HAP-1 (cell line): Measurements from ENCODE around the gene TESK2.

Source experiments
- DNase-seq, 2 experiments: peaks; one replicate each; pipeline ENCODE4 v3.0.0-alpha.2; 2016 to 2020; ENCODE audit warnings: low spot score in 2 of 2
- H3K27me3 ChIP-seq: fragments of 250-450 bp; sonication (Bioruptor Pico); 2 replicates; pipeline ENCODE4 v1.5.1; 2020; ENCODE audit warnings: low read depth, mild to moderate bottlenecking, moderate library complexity
- H3K36me3 ChIP-seq: fragments of 250-450 bp; sonication (Bioruptor Pico); replicated peaks from 2 replicates; pipeline ENCODE4 v1.5.1; 2020; ENCODE audit warnings: mild to moderate bottlenecking
- H3K4me1 ChIP-seq: fragments of 250-450 bp; sonication (Bioruptor Pico); 2 replicates; pipeline ENCODE4 v1.5.1; 2020; ENCODE audit warnings: mild to moderate bottlenecking
- H3K4me3 ChIP-seq: fragments of 250-450 bp; sonication (Bioruptor Pico); 2 replicates; pipeline ENCODE4 v1.5.1; 2020; ENCODE audit warnings: mild to moderate bottlenecking, moderate library complexity
- H3K9me3 ChIP-seq: fragments of 250-450 bp; sonication (Bioruptor Pico); 2 replicates; pipeline ENCODE4 v1.5.1; 2020; ENCODE audit warnings: mild to moderate bottlenecking, moderate library complexity
- in situ Hi-C: fragments of 300-500 bp; cut with MboI; formaldehyde crosslinking; loops from 3 replicates; pipeline ENCODE4 v1.14.3; 2020; ENCODE audit warnings: low sequenced_read_pairs, inconsistent platforms, mixed read lengths

TESK2 gene

DNA sequence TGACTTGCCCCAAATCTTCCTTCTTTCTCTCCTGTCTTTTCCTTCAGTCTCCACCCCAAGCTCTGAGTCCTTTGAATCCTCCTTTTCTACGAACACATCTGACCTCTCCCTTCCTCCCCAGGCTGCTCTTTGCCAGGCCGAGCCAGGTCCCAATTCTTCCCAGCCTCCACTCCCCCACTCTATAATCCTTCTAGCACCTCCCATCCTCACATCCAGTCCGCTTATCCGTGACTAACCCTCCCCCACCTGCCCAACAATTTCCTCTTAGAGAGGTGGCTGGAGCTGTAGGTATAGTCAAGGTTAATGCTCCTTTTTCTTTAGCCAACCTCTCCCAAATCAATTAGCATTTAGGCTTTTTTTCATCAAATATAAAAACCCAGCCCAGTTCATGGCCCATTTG is 173.8 kb downstream of the TESK2 start:
- H3K4me3 ChIP-seq = no peak overlapping the region
- peak in 1 of 2 experiments; percentile 31 for DNase-seq
- in situ Hi-C loops = loop anchor here (25.0 kb wide), 1 partner anchor 605 kb away; no protein-coding TSS in a partner anchor
- no peaks in the 10 kb centered on the region for H3K27me3 ChIP-seq
- no peaks in the 10 kb centered on the region for H3K36me3 ChIP-seq
- no peaks in the 10 kb centered on the region for H3K9me3 ChIP-seq
- no peaks in the 10 kb centered on the region for H3K4me1 ChIP-seq

DNA sequence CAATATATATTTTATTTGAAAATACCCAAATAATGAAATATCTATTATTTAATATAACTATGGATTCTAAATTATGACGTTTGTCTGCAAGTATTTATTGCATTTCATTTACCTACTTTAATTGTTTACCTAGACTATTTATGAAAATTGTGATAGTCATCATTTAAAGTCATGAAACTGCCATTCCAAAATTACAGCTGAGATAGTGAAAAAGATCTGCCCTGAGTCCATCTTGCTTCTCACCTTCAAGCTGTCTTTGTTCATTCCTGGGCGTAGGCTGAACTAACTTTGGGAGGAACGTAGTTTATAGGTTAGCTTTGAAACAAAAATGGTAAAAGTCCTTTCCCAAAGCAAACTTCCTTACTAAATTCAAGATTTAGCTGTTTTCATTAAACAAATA is 176.7 kb downstream of the TESK2 start:
- Histone ChIP-seq H3K4me3 (no peak overlapping the region), H3K4me1 (no peaks in the 10 kb centered on the region), H3K27me3 (no peaks in the 10 kb centered on the region), H3K9me3 (no peaks in the 10 kb centered on the region), H3K36me3 (no peaks in the 10 kb centered on the region)
- in situ Hi-C loops = loop anchor here (25.0 kb wide), 1 partner anchor 602 kb away; no protein-coding TSS in a partner anchor
- DNase-seq = no peak

DNA sequence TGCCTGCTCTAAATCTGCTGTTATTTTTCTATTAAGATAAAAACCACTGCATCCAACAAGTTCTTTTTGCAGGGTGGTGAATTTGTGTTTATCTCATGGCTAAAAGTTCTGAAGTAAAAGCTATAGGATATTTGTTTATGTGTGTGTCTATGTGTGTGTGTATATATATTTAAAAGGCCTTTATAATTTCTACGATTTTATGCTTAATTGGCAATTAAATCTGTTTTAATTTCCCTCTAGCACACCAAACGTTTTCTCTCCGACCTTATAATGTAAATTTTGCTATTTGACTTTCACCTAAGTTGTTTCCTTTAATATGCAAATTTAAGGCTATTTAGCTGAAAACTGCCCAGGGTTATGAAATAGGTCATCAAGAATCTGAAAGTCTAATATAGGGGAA is 184.1 kb downstream of the TESK2 start:
- Histone ChIP-seq H3K4me1 (peaks cover 17% of the 10 kb centered on the region), H3K27me3 (no peaks in the 10 kb centered on the region), H3K9me3 (no peaks in the 10 kb centered on the region), H3K4me3 (no peak overlapping the region), H3K36me3 (no peaks in the 10 kb centered on the region)
- in situ Hi-C loops = loop anchor here (10.0 to 25.0 kb wide), 2 partner anchors 472 to 595 kb away; no protein-coding TSS in a partner anchor
- DNase-seq = peak in 1 of 2 experiments; percentile 41

DNA sequence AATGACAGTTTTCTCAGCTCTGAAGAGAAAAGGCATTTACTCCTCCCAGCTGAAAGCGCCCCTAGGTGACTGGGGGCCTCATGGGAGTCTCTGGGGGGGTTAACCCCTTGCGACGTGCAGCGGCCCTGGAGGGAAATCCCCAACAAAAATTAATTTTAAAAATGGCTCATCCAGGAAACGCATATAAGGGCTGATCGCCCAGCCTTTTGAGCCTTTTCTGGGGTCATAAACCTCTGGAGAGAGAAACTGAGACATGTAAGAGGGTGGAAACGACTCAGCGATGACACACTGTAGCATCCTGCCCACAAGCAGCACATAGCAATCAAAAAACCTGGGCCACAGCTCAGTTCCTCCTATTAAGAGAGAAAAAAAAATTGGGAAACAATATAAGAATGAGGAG is 184.6 kb downstream of the TESK2 start:
- DNase-seq = no peak
- in situ Hi-C loops = loop anchor here (10.0 to 25.0 kb wide), 2 partner anchors 472 to 594 kb away; no protein-coding TSS in a partner anchor
- Histone ChIP-seq H3K9me3 (no peaks in the 10 kb centered on the region), H3K36me3 (no peaks in the 10 kb centered on the region), H3K4me1 (peaks cover 17% of the 10 kb centered on the region), H3K27me3 (no peaks in the 10 kb centered on the region), H3K4me3 (no peak overlapping the region)

DNA sequence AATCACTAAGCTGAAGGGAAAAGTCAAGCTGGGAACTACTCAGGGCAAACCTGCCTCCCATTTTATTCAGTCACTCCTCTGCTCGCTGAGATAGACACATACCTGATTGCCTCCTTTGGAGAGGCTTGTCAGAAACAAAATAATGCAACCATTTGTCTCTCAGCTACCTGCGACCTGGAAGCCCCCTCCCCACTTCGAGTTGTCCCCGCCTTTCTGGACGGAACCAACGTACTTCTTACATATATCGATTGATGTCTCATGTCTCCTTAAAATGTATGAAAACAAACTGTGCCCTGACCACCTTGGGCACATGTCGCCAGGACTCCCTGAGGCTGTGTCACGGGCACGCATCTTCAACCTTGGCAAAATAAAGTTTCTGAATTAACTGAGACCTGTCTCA is 185.7 kb downstream of the TESK2 start:
- DNase-seq = no peak
- peaks cover 17% of the 10 kb centered on the region for H3K4me1 ChIP-seq
- H3K4me3 ChIP-seq = no peak overlapping the region
- no peaks in the 10 kb centered on the region for H3K9me3 ChIP-seq
- H3K27me3 ChIP-seq = no peaks in the 10 kb centered on the region
- no peaks in the 10 kb centered on the region for H3K36me3 ChIP-seq
- in situ Hi-C loops = loop anchor here (10.0 to 25.0 kb wide), 2 partner anchors 470 to 593 kb away; no protein-coding TSS in a partner anchor

DNA sequence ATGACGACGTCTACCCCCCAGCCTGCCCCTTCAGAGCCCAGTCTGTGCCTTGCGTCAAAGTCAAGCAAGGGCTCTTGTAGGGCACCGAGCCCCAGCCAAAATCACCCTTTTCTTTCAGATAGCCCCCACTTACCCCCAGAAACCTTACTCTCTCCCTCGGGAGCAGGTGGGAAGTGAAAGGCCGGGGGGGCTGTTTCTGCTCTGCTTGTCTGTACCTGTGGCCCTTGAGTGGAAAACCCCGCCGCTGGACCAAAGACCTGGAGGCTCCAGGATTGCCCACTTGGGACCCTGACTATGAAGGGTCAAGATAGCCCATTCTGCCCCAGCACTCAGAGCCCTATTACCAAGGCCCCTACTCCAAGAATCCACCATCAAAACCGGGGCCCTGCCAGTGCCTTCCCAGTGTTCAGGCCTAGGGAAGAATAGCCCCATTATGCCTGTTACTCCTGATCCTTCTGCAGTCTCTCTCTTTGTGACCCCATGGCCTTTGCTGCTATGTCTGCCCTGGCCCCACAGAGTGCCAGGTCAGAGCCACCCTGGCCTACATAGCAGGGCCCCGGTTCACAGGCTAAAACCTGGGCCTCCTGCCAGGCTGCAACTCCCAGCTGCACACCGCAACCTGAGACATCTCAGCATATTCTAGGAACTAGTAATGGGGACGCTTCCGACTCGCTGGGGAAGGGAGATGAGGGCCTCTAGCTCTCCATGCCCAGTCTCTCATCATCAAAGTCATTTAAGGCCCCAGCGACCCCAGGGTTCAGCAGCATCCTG is 186.5 kb downstream of the TESK2 start:
- H3K27me3 ChIP-seq = no peaks in the 10 kb centered on the region
- no peaks in the 10 kb centered on the region for H3K36me3 ChIP-seq
- H3K4me3 ChIP-seq = peak overlapping the region; percentile 70
- DNase-seq = peak in 1 of 2 experiments; percentile 30
- peaks cover 17% of the 10 kb centered on the region for H3K4me1 ChIP-seq
- H3K9me3 ChIP-seq = no peaks in the 10 kb centered on the region
- in situ Hi-C loops = loop anchor here (5.0 to 25.0 kb wide), 3 partner anchors 292 to 592 kb away; partner anchors contain the start of genes HECTD3 and UROD

DNA sequence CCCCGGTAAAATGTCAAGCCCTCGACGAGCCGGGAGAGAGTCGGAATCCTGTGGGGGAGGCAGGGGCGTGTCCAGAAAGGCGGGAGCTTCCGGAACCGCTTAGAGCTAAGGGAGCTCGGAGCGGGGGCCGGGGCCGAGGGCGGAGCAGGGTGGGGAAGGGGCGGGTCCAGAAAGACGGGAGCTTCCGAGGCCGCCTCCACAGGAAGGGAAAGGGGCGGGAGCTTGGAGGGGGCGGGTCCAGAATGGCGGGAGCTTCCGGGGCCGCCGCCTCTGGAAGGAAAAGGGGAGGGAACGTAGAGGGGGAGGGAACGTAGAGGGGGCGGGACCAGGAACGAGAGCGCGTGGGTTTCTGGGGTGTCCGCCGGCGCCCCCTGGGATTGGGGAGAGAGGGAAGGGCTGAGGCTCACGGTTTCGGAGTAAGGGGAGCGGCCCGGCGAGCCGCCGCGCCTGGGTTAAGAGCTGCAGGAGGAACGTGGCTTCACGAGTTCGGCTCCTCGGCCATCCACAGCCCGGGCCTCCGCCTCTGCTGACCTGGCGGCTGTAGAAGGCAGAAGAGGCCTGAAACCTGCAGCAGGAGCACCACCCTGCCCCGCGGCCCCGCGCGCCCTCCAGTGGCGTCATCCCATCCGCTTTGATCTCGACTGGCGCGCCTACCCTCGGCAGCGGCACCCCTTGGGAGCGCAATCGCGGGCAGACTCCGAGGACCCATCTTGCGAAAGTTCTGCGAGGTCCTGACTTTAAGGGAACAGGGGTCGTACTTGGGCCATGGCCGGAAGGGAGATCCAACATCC is 187.2 kb downstream of the TESK2 start:
- no peaks in the 10 kb centered on the region for H3K9me3 ChIP-seq
- in situ Hi-C loops = loop anchor here (5.0 to 25.0 kb wide), 3 partner anchors 291 to 591 kb away; partner anchors contain the start of genes HECTD3 and UROD
- peaks cover 17% of the 10 kb centered on the region for H3K4me1 ChIP-seq

DNA sequence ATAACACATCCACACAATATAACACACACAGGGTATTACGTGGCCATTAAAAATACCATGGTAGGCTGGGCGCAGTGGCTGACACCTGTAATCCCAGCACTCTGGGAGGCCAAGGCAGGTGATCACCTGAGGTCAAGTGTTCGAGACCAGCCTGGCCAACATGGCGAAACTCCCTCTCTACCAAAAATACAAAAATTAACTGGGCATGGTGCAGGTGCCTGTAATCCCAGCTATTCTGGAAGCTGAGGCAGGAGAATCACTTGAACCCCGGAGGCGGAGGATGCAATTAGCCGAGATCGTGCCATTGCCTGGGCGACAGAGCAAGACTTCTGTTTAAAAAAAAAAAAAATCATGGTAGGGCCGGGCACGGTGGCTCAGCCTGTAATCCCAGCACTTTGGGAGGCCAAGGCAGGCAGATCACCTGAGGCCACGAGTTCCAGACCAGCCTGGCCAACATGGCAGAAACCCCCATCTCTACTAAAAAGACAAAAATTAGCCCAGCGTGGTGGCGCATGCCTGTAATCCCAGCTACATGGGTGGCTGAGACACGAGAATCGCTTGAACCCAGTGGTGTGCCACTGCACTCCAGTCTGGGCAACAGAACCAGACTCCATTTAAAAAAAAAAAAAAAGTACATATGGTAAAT is 188.3 kb downstream of the TESK2 start:
- Histone ChIP-seq H3K36me3 (no peaks in the 10 kb centered on the region), H3K4me3 (peak overlapping the region; percentile 70), H3K9me3 (no peaks in the 10 kb centered on the region), H3K4me1 (peaks cover 17% of the 10 kb centered on the region), H3K27me3 (no peaks in the 10 kb centered on the region)
- no peak for DNase-seq
- in situ Hi-C loops = loop anchor here (5.0 to 25.0 kb wide), 3 partner anchors 290 to 590 kb away; partner anchors contain the start of genes HECTD3 and UROD

More for the DNA sequence above, 187.2 kb downstream of the TESK2 start:
- DNase-seq = peak; percentile 90 to 99
- Histone ChIP-seq H3K36me3 (no peaks in the 10 kb centered on the region), H3K27me3 (no peaks in the 10 kb centered on the region), H3K4me3 (peak overlapping the region; percentile 70)

DNA sequence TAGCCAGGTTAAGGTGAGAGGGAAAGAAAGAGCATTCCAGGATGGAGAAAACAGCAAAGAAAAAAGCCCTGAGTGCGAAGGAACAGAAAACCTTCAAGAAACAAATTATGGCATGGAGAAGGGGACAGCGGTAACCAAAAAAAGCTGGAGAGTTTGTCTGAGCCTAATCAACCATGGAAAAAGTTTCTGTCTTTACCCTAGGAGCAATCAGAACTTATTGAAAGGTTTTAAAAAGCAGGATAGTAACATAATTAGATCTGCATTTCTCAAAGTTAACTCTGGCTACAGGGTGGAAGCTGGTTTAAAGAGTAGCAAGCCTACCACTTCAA is 190.3 kb downstream of the TESK2 start:
- in situ Hi-C loops = loop anchor here (5.0 to 25.0 kb wide), 3 partner anchors 288 to 588 kb away; partner anchors contain the start of genes HECTD3 and UROD
- H3K36me3 ChIP-seq = no peaks in the 10 kb centered on the region
- no peak for DNase-seq
- H3K4me3 ChIP-seq = no peak overlapping the region
- H3K27me3 ChIP-seq = no peaks in the 10 kb centered on the region
- H3K9me3 ChIP-seq = no peaks in the 10 kb centered on the region
- peaks cover 2% of the 10 kb centered on the region for H3K4me1 ChIP-seq

DNA sequence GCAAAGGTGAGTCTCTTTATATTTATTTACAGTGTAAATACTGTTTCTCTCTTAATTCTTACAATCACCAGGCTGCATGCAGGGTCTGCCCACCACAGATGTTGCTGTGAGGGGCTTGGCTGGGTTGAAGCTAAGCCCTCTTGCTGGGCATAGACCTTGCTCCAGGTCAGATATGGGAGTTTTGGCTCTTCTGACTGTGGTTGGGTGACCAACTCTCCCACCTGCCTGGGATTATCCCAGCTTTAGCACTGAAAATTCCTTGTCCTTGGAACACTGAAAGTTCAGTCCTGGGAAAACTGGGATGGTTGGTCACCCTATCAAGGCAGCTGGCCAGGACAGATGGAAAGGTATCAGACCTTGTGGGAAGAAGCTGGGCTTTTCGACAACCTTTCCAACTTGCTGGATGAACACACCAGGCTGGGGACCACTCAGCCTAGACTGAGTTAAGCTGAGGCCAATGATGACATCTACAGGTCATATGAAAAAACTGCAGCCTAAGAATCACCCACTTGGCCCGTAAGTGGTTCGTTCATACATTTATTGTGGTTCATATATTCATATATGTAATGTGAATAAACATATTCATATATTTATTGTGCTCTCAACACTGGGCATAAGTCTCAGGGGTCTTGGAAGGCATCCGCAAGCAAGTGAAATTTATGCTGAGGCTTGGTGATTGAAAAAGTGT is 190.8 kb downstream of the TESK2 start:
- in situ Hi-C loops = loop anchor here (5.0 to 25.0 kb wide), 3 partner anchors 288 to 588 kb away; partner anchors contain the start of genes HECTD3 and UROD
- Histone ChIP-seq H3K27me3 (no peaks in the 10 kb centered on the region), H3K4me1 (peaks cover 2% of the 10 kb centered on the region), H3K4me3 (no peak overlapping the region), H3K36me3 (no peaks in the 10 kb centered on the region), H3K9me3 (no peaks in the 10 kb centered on the region)
- peak; percentile 64 to 77 for DNase-seq

DNA sequence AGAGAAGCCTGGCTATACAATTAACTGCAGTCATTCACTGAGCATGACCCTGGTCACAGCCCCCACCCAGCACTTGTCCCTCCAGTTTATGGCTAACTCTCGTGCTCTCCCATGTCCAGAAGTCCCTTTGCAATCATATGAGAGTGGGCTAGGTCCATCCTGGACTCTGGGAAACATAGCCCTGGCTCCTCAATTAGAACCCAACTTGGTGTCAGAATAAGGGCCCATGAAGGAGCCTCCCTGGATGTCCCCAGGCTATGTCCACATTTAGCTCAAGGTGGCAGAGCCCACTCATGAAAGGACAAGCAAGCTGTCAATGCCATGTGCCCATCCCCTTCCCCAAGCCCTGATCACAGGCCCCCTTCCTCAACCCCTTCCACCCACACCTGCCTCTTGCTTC is 191.7 kb downstream of the TESK2 start:
- in situ Hi-C loops = no loop called here
- no peaks in the 10 kb centered on the region for H3K27me3 ChIP-seq
- H3K4me1 ChIP-seq = no peaks in the 10 kb centered on the region; the same call in 1 of the 2 replicates

DNA sequence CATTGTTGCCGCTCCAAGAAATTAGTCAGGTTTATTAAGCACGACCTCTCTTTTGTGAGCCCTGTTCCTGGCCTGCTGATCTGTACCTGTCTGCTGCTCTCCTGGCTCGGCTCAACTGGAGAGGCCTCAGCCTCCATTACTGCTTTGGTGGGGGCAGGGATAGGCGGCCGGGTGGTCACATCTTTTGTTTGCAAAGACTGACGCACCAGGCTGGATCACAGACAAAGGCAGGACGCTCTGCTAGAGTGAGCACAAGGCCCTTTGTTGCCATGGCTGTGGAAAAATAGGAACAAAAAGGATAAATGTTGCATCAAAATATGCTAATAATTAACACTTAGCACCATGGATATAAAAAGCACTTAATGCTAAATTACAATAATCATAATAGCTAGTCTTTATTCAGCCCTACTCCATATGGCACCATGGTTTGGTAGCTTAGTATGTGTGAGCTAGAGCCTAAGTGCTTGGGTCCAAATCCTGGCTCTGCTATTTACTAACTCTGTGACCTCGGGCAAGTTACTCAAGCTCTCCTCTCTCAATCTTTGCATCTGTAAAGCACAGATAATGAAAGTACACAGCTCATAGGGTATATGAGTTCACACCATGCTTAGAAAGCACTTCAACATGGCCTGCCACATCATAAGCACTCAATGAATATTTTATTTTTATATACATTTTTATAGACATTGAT is 193.2 kb downstream of the TESK2 start:
- Histone ChIP-seq H3K4me3 (no peak overlapping the region), H3K4me1 (no peaks in the 10 kb centered on the region; the same call in 1 of the 2 replicates), H3K36me3 (no peaks in the 10 kb centered on the region), H3K9me3 (no peaks in the 10 kb centered on the region), H3K27me3 (no peaks in the 10 kb centered on the region)
- peak in 1 of 2 experiments; percentile 29 for DNase-seq
- in situ Hi-C loops = no loop called here

More for the DNA sequence above, 191.7 kb downstream of the TESK2 start:
- H3K36me3 ChIP-seq = no peaks in the 10 kb centered on the region
- no peak overlapping the region for H3K4me3 ChIP-seq
- no peaks in the 10 kb centered on the region for H3K9me3 ChIP-seq
- DNase-seq = no peak
